Measurements from ENCODE around the gene ALB. TPM values are rescaled to one million over a fixed set of nuclear protein-coding genes. Genes with fewer than 3 reads are reported as not detected.

Gene ALB
- total RNA-seq, 1 experiment from 2014 or later: 21.3 TPM

DNA sequence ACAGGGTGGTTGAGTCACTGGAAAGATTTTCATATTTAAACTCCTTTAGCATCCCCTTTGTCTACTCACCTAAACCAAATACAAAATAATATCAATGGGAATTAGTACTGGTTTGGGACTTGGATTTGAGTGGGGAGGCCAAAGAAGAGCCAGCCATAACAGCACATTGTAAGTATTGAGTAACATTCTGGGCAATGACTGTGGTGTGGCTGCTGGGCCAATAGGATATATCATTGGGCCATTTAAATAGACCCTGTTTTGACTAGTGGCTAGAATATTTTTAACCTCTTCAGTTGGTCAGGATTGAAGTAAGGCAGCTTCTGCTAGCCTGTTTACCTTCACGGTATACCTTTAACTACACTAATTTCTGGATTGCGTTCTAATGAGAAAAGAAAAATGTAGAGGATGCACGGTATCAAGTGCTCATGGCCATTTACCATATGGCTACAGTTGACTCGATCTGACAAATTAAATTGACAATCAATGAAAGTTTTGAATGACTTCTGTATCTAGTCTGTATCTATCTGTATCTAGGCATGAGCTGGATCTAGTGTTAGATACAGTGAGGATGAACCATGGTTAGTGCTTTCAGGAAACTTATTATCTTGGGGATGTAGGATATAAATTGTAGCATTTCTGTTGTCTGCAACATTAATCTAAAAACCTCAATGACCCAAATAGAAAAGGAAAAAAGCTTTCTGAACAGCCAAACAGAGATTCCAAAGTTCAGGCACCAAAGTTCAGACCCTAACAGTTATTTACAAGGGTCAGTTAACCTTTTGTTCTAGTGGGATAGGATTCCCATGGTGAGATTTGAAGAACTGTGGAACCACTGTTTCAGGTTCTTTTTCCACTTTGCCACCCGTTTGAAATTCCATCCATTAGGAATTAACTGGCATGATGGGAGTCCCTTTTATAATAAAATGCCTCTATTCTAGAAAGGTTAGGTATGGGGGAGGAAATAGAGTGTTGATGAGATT is 6.8 kb upstream of the ALB start:
- H3K36me3 ChIP-seq (ENCODE audit: control insufficient read depth, insufficient read depth, low read length): no peaks in the 10 kb centered on the region
- no TSS peak for BruUV-seq (replicated peaks)
- no peak for DNase-seq (ENCODE audit: low read depth, low spot score)
- CTCF ChIA-PET: no interaction called here
- no peaks in the 10 kb centered on the region for H3K27me3 ChIP-seq (ENCODE audit: control insufficient read depth, insufficient read depth, low read length)
- no peaks in the 10 kb centered on the region for H3K4me1 ChIP-seq (ENCODE audit: control insufficient read depth, insufficient read depth, low read length)
- no peak overlapping the region for H3K4me3 ChIP-seq (ENCODE audit: low read depth in 2 of 2, low read length in 2 of 2)
- no peak overlapping the region for H3K27ac ChIP-seq (ENCODE audit: low read length)
- ATAC-seq: no peak
- intact Hi-C loops (cut with micrococcal nuclease; ENCODE audit: unreplicated experiment) (no loop called here), in situ Hi-C loops (cut with HindIII; ENCODE audit: low pct_unique_long_range_greater_than_20kb, low sequenced_read_pairs) (no loop called here)
- no peak for TF ChIP-seq POLR2AphosphoS5 (IDR thresholded peaks at IDR 0.05; ENCODE audit: low read depth, low read length)
- TF ChIP-seq, protein P1, sequence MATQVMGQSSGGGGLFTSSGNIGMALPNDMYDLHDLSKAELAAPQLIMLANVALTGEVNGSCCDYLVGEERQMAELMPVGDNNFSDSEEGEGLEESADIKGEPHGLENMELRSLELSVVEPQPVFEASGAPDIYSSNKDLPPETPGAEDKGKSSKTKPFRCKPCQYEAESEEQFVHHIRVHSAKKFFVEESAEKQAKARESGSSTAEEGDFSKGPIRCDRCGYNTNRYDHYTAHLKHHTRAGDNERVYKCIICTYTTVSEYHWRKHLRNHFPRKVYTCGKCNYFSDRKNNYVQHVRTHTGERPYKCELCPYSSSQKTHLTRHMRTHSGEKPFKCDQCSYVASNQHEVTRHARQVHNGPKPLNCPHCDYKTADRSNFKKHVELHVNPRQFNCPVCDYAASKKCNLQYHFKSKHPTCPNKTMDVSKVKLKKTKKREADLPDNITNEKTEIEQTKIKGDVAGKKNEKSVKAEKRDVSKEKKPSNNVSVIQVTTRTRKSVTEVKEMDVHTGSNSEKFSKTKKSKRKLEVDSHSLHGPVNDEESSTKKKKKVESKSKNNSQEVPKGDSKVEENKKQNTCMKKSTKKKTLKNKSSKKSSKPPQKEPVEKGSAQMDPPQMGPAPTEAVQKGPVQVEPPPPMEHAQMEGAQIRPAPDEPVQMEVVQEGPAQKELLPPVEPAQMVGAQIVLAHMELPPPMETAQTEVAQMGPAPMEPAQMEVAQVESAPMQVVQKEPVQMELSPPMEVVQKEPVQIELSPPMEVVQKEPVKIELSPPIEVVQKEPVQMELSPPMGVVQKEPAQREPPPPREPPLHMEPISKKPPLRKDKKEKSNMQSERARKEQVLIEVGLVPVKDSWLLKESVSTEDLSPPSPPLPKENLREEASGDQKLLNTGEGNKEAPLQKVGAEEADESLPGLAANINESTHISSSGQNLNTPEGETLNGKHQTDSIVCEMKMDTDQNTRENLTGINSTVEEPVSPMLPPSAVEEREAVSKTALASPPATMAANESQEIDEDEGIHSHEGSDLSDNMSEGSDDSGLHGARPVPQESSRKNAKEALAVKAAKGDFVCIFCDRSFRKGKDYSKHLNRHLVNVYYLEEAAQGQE (IDR thresholded peaks at IDR 0.05; ENCODE audit: insufficient read depth in 1 of 2, low read depth in 2 of 2, low read length in 1 of 2): no peak
- TF ChIP-seq SIN3A (IDR thresholded peaks at IDR 0.05; ENCODE audit: borderline replicate concordance, insufficient read depth, low read depth, low read length): no peak
- TF ChIP-seq, protein P2, sequence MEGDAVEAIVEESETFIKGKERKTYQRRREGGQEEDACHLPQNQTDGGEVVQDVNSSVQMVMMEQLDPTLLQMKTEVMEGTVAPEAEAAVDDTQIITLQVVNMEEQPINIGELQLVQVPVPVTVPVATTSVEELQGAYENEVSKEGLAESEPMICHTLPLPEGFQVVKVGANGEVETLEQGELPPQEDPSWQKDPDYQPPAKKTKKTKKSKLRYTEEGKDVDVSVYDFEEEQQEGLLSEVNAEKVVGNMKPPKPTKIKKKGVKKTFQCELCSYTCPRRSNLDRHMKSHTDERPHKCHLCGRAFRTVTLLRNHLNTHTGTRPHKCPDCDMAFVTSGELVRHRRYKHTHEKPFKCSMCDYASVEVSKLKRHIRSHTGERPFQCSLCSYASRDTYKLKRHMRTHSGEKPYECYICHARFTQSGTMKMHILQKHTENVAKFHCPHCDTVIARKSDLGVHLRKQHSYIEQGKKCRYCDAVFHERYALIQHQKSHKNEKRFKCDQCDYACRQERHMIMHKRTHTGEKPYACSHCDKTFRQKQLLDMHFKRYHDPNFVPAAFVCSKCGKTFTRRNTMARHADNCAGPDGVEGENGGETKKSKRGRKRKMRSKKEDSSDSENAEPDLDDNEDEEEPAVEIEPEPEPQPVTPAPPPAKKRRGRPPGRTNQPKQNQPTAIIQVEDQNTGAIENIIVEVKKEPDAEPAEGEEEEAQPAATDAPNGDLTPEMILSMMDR (IDR thresholded peaks at IDR 0.05): no peak
- TF ChIP-seq TCF7L2 (IDR thresholded peaks at IDR 0.05; ENCODE audit: low read depth, low read length): no peak
- no peaks in the 10 kb centered on the region for H3K9me3 ChIP-seq (ENCODE audit: control insufficient read depth, insufficient read depth, low read depth, low read length)
- POLR2A ChIA-PET: no interaction called here

DNA sequence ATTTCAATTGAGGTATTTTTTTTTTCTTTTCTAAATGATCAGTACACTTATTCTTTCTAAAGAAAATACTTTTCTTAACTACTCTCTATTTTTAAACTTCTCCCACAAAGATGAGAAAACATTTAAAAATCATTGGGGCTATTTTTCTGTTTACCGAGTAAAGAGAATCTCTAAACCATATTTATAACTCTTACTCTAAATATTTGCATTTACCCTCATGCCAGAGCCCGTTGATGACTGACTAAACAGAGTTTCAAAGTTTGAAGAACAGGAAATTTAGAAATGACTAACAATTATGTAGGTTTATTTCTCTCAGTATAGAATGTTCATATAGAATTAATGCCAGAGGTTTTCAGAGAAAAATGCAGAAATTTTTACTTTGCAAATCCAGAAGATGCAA is 2.7 kb upstream of the ALB start:
- H3K9me3 ChIP-seq (ENCODE audit: control insufficient read depth, insufficient read depth, low read depth, low read length): no peaks in the 10 kb centered on the region
- no peaks in the 10 kb centered on the region for H3K4me1 ChIP-seq (ENCODE audit: control insufficient read depth, insufficient read depth, low read length)
- no peak for ATAC-seq
- no peaks in the 10 kb centered on the region for H3K36me3 ChIP-seq (ENCODE audit: control insufficient read depth, insufficient read depth, low read length)
- ChIA-PET POLR2A (no interaction called here), CTCF (no interaction called here)
- no peak for DNase-seq (ENCODE audit: low read depth, low spot score)
- H3K27me3 ChIP-seq (ENCODE audit: control insufficient read depth, insufficient read depth, low read length): no peaks in the 10 kb centered on the region
- in situ Hi-C loops (cut with HindIII; ENCODE audit: low pct_unique_long_range_greater_than_20kb, low sequenced_read_pairs): no loop called here
- TF ChIP-seq, protein P1 (IDR thresholded peaks at IDR 0.05; ENCODE audit: insufficient read depth in 1 of 2, low read depth in 2 of 2, low read length in 1 of 2): no peak
- no peak for TF ChIP-seq SIN3A (IDR thresholded peaks at IDR 0.05; ENCODE audit: borderline replicate concordance, insufficient read depth, low read depth, low read length)
- TF ChIP-seq TCF7L2 (IDR thresholded peaks at IDR 0.05; ENCODE audit: low read depth, low read length): no peak
- no peak overlapping the region for H3K4me3 ChIP-seq (ENCODE audit: low read depth in 2 of 2, low read length in 2 of 2)
- intact Hi-C loops (cut with micrococcal nuclease; ENCODE audit: unreplicated experiment): no loop called here
- no TSS peak for BruUV-seq (replicated peaks)
- no peak overlapping the region for H3K27ac ChIP-seq (ENCODE audit: low read length)

Data from Panc1 (cell line).